Neural crest cell (in vitro differentiated cells): Measurements from ENCODE around the gene KLC1. TPM values are rescaled to one million over a fixed set of nuclear protein-coding genes. Genes with fewer than 3 reads are reported as not detected.

Experiments used
- DNase-seq: peaks from one replicate; pipeline ENCODE4 v3.0.0; 2021; ENCODE audit warnings: low read depth, mixed read lengths, low spot score
- H3K27ac Mint-ChIP-seq: one replicate; pipeline ENCODE4 v1.8.0; 2021; ENCODE audit warnings: mild to moderate bottlenecking, mixed read lengths; ENCODE audit not compliant: unreplicated experiment
- H3K27me3 Mint-ChIP-seq: 2 replicates; pipeline ENCODE4 v1.8.0; 2021; ENCODE audit warnings: low read depth, mild to moderate bottlenecking, mixed read lengths
- H3K36me3 Mint-ChIP-seq: 2 replicates; pipeline ENCODE4 v1.8.0; 2021; ENCODE audit warnings: low read depth, mild to moderate bottlenecking, mixed read lengths
- H3K4me1 Mint-ChIP-seq: 2 replicates; pipeline ENCODE4 v1.8.0; 2021; ENCODE audit warnings: mixed read lengths
- H3K4me3 Mint-ChIP-seq: one replicate; pipeline ENCODE4 v1.8.0; 2021; ENCODE audit warnings: mild to moderate bottlenecking, mixed read lengths
- H3K9me3 Mint-ChIP-seq: 2 replicates; pipeline ENCODE4 v1.8.0; 2021; ENCODE audit warnings: mixed read lengths
- CTCF ChIP-seq: fragments of 200-600 bp; sonication (generic); conservative IDR thresholded peaks from 2 replicates; pipeline ENCODE4 v1.5.0; 2021; ENCODE audit warnings: antibody characterized with exemption, mild to moderate bottlenecking
- total RNA-seq: library from RNA; stranded (reverse); gene quantifications from 2 replicates; pipeline ENCODE4 v1.2.1, GENCODE V29; 2021

The KLC1 gene
- total RNA-seq, 1 donor from 2014 or later = 173 TPM

GRCh38 chr14:103725001-103725682 is 96.1 kb downstream of the KLC1 start:
- no peak overlapping the region for H3K27ac Mint-ChIP-seq
- no peak for TF ChIP-seq CTCF

GRCh38 chr14:103725739-103726395 is 96.9 kb downstream of the KLC1 start:
- DNase-seq = no peak
- H3K4me1 Mint-ChIP-seq = no peaks in the 10 kb centered on the region
- H3K27ac Mint-ChIP-seq = no peak overlapping the region
- no peak for TF ChIP-seq CTCF
- no peaks in the 10 kb centered on the region for H3K27me3 Mint-ChIP-seq
- H3K4me3 Mint-ChIP-seq = no peak overlapping the region
- peaks cover 2% of the 10 kb centered on the region for H3K36me3 Mint-ChIP-seq
- no peaks in the 10 kb centered on the region for H3K9me3 Mint-ChIP-seq

More at GRCh38 chr14:103725001-103725682, 96.1 kb downstream of the KLC1 start:
- Mint-ChIP-seq H3K4me1 (peaks cover 1% of the 10 kb centered on the region), H3K9me3 (no peaks in the 10 kb centered on the region), H3K27me3 (no peaks in the 10 kb centered on the region), H3K4me3 (no peak overlapping the region), H3K36me3 (peaks cover 2% of the 10 kb centered on the region)
- DNase-seq = no peak

- no peaks in the 10 kb centered on the region for H3K4me1 Mint-ChIP-seq
- peaks cover 2% of the 10 kb centered on the region for H3K36me3 Mint-ChIP-seq
- no peak overlapping the region for H3K27ac Mint-ChIP-seq
- no peaks in the 10 kb centered on the region for H3K27me3 Mint-ChIP-seq
- no peaks in the 10 kb centered on the region for H3K9me3 Mint-ChIP-seq
- no peak overlapping the region for H3K4me3 Mint-ChIP-seq
- TF ChIP-seq CTCF = no peak
- no peak for DNase-seq
Measured at GRCh38 chr14:103726474-103726873, 97.5 kb downstream of the KLC1 start.

GRCh38 chr14:103727313-103727980 is 98.4 kb downstream of the KLC1 start:
- no peak for DNase-seq
- Mint-ChIP-seq H3K4me1 (no peaks in the 10 kb centered on the region), H3K27ac (no peak overlapping the region), H3K27me3 (no peaks in the 10 kb centered on the region), H3K9me3 (no peaks in the 10 kb centered on the region), H3K4me3 (no peak overlapping the region), H3K36me3 (peaks cover 2% of the 10 kb centered on the region)
- TF ChIP-seq CTCF = no peak

GRCh38 chr14:103728141-103728540 is 99.1 kb downstream of the KLC1 start:
- Mint-ChIP-seq H3K27me3 (no peaks in the 10 kb centered on the region), H3K9me3 (no peaks in the 10 kb centered on the region), H3K27ac (no peak overlapping the region), H3K4me1 (no peaks in the 10 kb centered on the region), H3K4me3 (no peak overlapping the region), H3K36me3 (peaks cover 2% of the 10 kb centered on the region)
- TF ChIP-seq CTCF = no peak
- DNase-seq = no peak
